Measurements from ENCODE around the gene MGMT. TPM values are rescaled to one million over a fixed set of nuclear protein-coding genes. Genes with fewer than 3 reads are reported as not detected.
A peak's percentile ranks its signal among the peaks of the same experiment; 100 is the strongest.

The MGMT gene
- polyA plus RNA-seq, 1 experiment, result 10.9 TPM

DNA sequence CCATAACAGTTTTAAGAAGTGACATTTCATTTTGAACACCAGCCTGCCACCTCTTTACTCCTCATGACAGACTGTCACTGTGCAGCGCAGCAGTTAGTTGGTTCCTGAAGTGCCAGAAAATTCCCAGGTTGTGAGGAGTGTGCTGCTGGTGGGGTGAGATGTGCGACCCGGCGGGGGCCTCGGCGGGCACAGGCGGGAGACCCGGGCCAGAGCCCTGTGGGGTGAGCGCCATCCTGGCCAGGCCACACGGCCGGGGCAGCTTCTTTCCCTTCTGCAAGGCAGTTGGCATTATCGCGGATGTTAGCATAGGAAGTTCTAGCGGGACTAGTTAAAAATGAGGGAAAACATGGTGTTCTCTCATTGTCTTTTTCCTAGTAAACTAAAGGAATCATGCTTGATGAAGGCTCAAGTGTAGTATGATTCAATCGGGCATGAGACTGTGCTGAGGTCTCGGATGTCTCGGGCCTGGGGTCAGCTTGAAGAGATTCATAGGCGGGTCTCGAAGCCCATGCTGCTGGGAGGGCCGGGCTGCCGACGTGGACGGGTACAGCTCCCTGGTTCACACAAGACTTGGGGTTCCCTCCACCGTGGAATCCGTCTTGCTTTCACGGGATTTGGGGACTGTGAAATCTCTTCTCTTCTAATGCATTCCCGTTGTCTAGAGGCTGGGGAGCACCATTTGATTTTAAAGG is 56.1 kb downstream of the MGMT start:
- no peak for TF ChIP-seq CTCF (IDR thresholded peaks at IDR 0.05; ENCODE audit: low read depth, low read length)
- peaks cover 21% of the 10 kb centered on the region for H3K9me3 ChIP-seq (ENCODE audit: control insufficient read depth, insufficient read depth, low read length)
- CTCF ChIA-PET, result no interaction called here
- no peak overlapping the region for H3K27ac ChIP-seq (ENCODE audit: low read depth, low read length)
- no peak overlapping the region for H3K4me3 ChIP-seq (ENCODE audit: low read depth, low read length)
- no peaks in the 10 kb centered on the region for H3K27me3 ChIP-seq (ENCODE audit: control insufficient read depth, insufficient read depth, low read length)
- DNase-seq (ENCODE audit: low read depth, low spot score), result no peak
- POLR2A ChIA-PET, result no interaction called here

DNA sequence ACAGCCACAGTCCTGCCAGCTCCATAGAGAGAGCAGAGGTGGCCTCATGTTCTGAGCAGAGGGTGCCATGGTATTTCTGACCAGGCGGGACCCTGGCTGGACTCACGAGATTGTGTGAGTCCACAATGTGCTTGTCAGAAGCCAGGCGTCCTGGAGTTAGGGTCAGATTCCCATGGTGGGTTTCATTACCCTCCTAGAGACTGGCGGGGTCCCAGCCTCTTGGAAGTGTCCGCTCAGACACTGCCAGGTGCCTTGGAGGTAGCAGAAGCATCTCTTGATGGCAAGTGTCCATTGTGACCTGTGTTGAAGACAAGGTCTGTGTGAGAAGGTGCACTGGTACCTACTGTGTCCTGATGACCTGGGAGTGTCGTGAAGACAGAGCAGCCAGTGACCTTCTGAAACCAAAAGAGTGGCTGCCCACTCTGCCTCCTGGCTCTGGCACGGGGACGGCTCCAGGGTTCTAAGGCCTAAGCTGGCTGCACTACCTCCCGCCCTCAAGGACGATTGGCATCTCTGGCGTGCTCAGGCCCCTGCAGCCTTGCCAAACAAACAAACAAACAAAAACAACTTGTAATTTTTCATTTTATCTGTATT is 56.8 kb downstream of the MGMT start:
- Histone ChIP-seq H3K4me3 (ENCODE audit: low read depth, low read length) (no peak overlapping the region), H3K27me3 (ENCODE audit: control insufficient read depth, insufficient read depth, low read length) (no peaks in the 10 kb centered on the region), H3K9me3 (ENCODE audit: control insufficient read depth, insufficient read depth, low read length) (peaks cover 25% of the 10 kb centered on the region), H3K27ac (ENCODE audit: low read depth, low read length) (no peak overlapping the region)
- CTCF ChIA-PET, result no interaction called here
- POLR2A ChIA-PET, result no interaction called here
- DNase-seq (ENCODE audit: low read depth, low spot score), result no peak
- TF ChIP-seq CTCF (IDR thresholded peaks at IDR 0.05; ENCODE audit: low read depth, low read length), result no peak

DNA sequence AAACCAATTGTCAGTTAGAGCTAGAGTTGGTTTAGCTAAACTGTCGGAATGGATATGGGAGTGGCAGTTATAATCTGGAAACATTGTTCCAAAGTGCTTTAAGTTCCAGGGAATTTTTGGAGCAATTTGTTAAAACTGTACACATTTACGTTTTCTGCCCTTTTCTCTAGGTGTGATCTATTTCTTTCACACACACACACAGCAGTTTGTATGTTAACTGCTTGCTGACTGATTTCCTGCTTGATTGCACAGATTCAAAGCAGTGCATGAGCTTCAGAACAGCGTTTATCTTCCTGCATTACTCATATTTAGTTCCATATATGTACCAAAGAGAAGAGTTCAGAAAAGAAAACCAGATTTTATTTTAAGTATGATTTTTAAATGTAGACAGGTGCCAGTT is 57.9 kb downstream of the MGMT start:
- ChIA-PET CTCF (no interaction called here), POLR2A (no interaction called here)
- Histone ChIP-seq H3K27ac (ENCODE audit: low read depth, low read length) (no peak overlapping the region), H3K9me3 (ENCODE audit: control insufficient read depth, insufficient read depth, low read length) (peaks cover 20% of the 10 kb centered on the region), H3K4me3 (ENCODE audit: low read depth, low read length) (no peak overlapping the region), H3K27me3 (ENCODE audit: control insufficient read depth, insufficient read depth, low read length) (no peaks in the 10 kb centered on the region)
- TF ChIP-seq CTCF (IDR thresholded peaks at IDR 0.05; ENCODE audit: low read depth, low read length), result no peak
- DNase-seq (ENCODE audit: low read depth, low spot score), result no peak

DNA sequence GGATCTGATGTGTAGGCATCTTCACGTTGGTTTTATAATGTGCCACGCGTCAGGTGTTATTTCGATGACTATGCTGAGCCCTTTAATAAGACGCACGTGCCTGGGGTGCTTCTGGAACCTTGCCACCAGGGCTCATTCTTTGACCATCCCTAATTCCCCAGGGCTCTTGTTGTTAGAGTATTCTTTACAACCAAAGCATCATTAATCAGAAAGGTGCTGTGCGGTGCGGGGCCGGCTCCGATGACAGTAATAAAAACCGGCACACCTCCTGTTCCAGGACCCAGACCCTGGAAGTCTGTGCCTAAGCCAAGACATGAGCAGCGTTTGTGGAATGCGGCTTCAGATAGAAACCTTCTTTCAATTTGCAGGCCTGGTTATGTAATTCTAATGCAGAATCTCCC is 58.4 kb downstream of the MGMT start:
- no peak overlapping the region for H3K27ac ChIP-seq (ENCODE audit: low read depth, low read length)
- no peak for TF ChIP-seq CTCF (IDR thresholded peaks at IDR 0.05; ENCODE audit: low read depth, low read length)
- DNase-seq (ENCODE audit: low read depth, low spot score), result peak; percentile 24
- CTCF ChIA-PET, result no interaction called here
- H3K4me3 ChIP-seq (ENCODE audit: low read depth, low read length), result no peak overlapping the region
- POLR2A ChIA-PET, result no interaction called here
- H3K27me3 ChIP-seq (ENCODE audit: control insufficient read depth, insufficient read depth, low read length), result no peaks in the 10 kb centered on the region
- H3K9me3 ChIP-seq (ENCODE audit: control insufficient read depth, insufficient read depth, low read length), result peaks cover 17% of the 10 kb centered on the region

DNA sequence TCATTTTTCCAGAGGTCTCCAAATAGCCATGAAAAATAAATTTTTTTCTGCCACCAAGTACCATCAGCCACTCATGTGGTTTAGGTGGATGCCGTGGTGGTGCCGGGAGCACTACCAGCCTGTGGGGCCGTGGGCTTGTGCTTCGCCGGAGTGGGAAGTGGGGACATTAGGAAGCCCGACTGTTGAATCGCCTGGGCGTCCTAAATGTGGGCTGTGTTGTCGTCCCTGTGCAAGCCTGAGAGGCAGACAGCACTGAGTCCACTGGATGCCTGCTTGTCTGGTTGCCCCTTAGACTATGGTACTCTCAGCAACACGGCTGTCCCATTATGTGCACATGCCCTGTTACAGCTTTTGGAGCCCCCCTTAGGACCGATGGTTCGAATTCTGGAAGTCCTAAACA is 59.9 kb downstream of the MGMT start:
- DNase-seq (ENCODE audit: low read depth, low spot score), result no peak

More for the DNA sequence above, 59.9 kb downstream of the MGMT start:
- no peak for TF ChIP-seq CTCF (IDR thresholded peaks at IDR 0.05; ENCODE audit: low read depth, low read length)
- CTCF ChIA-PET, result no interaction called here
- peaks cover 9% of the 10 kb centered on the region; the same call in 1 of the 2 replicates for H3K9me3 ChIP-seq (ENCODE audit: control insufficient read depth, insufficient read depth, low read length)
- H3K4me3 ChIP-seq (ENCODE audit: low read depth, low read length), result no peak overlapping the region
- H3K27ac ChIP-seq (ENCODE audit: low read depth, low read length), result no peak overlapping the region
- H3K27me3 ChIP-seq (ENCODE audit: control insufficient read depth, insufficient read depth, low read length), result no peaks in the 10 kb centered on the region
- POLR2A ChIA-PET, result no interaction called here
